Testis (tissue), 3 donors: ENCODE measurements around the gene VDAC2. TPM values are rescaled to one million over a fixed set of nuclear protein-coding genes. Genes with fewer than 3 reads are reported as not detected.
A peak's percentile ranks its signal among the peaks of the same experiment; 100 is the strongest.

Experiments used
- DNase-seq: peaks from one replicate; pipeline ENCODE4 v3.0.0-alpha.2; 2019
- H3K27ac ChIP-seq, 2 donors: fragments of 200-600 bp; sonication (generic); one replicate each; pipeline ENCODE4 v1.5.1; 2019
- H3K27me3 ChIP-seq: fragments of 200-600 bp; sonication (generic); one replicate; pipeline ENCODE4 v1.5.1; 2019
- H3K36me3 ChIP-seq: fragments of 200-600 bp; sonication (generic); one replicate; pipeline ENCODE4 v1.5.1; 2017; ENCODE audit warnings: low read depth; ENCODE audit errors: missing control alignments
- H3K4me1 ChIP-seq: fragments of 200-600 bp; sonication (generic); one replicate; pipeline ENCODE4 v1.5.1; 2019
- H3K4me3 ChIP-seq, 2 donors: fragments of 200-600 bp; sonication (generic); one replicate each; pipeline ENCODE4 v1.5.1; 2017 to 2019
- H3K9me3 ChIP-seq: fragments of 200-600 bp; sonication (generic); one replicate; pipeline ENCODE4 v1.5.1; 2017
- CTCF ChIP-seq, 3 experiments: fragments of 450-650 bp in 2 of 3; fragments of 200-600 bp in 1 of 3; sonication (generic) in 1 of 3; IDR thresholded peaks; one replicate each; pipeline ENCODE4 v1.5.1; 2016 to 2019; ENCODE audit warnings: antibody characterized with exemption in 3 of 3, mild to moderate bottlenecking in 2 of 3, moderate library complexity in 1 of 3
- POLR2A ChIP-seq: fragments of 450-650 bp; IDR thresholded peaks from one replicate; pipeline ENCODE4 v1.6.1; 2017; ENCODE audit warnings: antibody characterized with exemption, mild to moderate bottlenecking, moderate library complexity
- WGBS, 2 donors: methylation state at CpG; one replicate each; pipeline ENCODE4 v1.1.5; 2018; 5-methylcytosine and 5-hydroxymethylcytosine counted together
- intact Hi-C: fragments of 100-400 bp; cut with DNase I; formaldehyde crosslinking; loops from one replicate; pipeline ENCODE4 v1.15.1; 2023; ENCODE audit warnings: low total_unique reads
- polyA plus RNA-seq: library from polyadenylated mRNA; stranded (reverse); fragments of 350-450 nt; fragmentation: Illumina TruSeq; extraction: RNeasy Lipid Tissue Mini Kit (QIAGEN cat#74804); gene quantifications from one replicate; pipeline ENCODE4 v1.2.3, GENCODE V29; 2014; ENCODE audit warnings: low read depth, low replicate concordance; ENCODE audit not compliant: insufficient read depth
- total RNA-seq, 2 donors: library from RNA; depleted of rRNA; stranded (reverse); fragments of >200 nt; gene quantifications; one replicate each; pipeline ENCODE4 v1.2.3, GENCODE V29; 2016

Gene VDAC2
- total and polyA plus RNA-seq, 3 donors from 2014 or later = 105 to 234 (median 111) TPM

DNA sequence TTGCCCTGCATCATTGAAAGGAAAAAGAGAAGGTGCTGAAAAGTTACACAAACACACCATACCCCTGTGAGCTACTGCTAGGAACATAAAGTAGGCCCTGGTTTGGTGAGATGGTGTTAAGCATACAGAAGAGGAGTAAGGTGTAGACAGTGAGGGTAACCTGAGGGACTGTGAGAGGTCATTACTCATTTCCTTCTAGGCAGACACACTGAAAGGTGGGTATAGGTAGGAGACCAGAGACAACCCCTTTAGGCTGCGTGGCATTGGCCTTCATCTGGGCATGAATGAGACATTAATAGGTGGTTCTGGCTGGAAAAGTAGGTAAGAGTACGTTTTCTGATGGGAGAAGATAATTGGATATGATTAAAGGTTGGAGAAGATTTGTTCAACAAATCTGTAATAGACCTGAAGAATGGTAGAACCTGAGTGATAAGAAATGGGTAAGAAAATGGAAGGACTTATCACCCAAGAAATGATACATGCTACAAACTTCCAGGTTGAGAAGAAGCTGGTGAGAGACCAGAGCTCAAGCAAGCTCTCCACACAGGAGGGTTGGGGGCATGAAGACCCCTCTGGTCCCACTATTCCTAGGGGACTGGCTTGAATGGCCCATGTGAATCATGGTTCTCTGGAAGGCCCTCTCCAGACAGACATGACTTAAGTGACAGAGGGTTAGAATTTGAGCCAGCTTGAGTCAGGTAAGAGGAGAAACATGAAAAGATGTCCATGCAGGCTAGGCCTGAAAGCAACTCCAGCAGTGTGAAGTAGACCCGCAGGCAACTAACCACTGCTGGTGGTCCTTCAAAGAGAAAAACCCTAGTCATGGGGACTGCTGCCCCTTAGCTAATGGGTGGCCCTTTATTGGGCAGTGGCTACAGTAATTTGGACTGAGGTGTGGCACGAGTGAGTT is 21.3 kb downstream of the VDAC2 start:
- Histone ChIP-seq H3K36me3 (no peaks in the 10 kb centered on the region), H3K4me1 (peaks cover 10% of the 10 kb centered on the region), H3K27me3 (no peaks in the 10 kb centered on the region), H3K9me3 (no peaks in the 10 kb centered on the region), H3K27ac (no peak overlapping the region), H3K4me3 (no peak overlapping the region)
- intact Hi-C loops = loop anchor here (10.0 kb wide), 2 partner anchors 127 to 987 kb away; a partner anchor contains a TSS
- no peak for DNase-seq
- no peak for TF ChIP-seq POLR2A
- no peak for TF ChIP-seq CTCF (IDR thresholded peaks at IDR 0.05)
- WGBS, 2 donors = 71 to 82% methylated on average over 3 to 4 of the region's 4 CpGs

GRCh38 chr10:75233444-75234016 is 22.9 kb downstream of the VDAC2 start:
- Histone ChIP-seq H3K27ac (peak overlapping the region; percentile 3 to 85), H3K27me3 (no peaks in the 10 kb centered on the region), H3K36me3 (no peaks in the 10 kb centered on the region), H3K4me1 (peaks cover 4% of the 10 kb centered on the region), H3K9me3 (no peaks in the 10 kb centered on the region), H3K4me3 (peak overlapping the region; percentile 63 to 77)
- DNase-seq = no peak
- intact Hi-C loops = loop anchor here (10.0 kb wide), 2 partner anchors 129 to 989 kb away; a partner anchor contains a TSS
- WGBS, 2 donors = 34 to 35% methylated on average over 4 to 14 of the region's 14 CpGs
- TF ChIP-seq CTCF (IDR thresholded peaks at IDR 0.05) (no peak), POLR2A (no peak)

GRCh38 chr10:75234017-75234682 is 23.6 kb downstream of the VDAC2 start:
- no peaks in the 10 kb centered on the region for H3K36me3 ChIP-seq
- intact Hi-C loops = loop anchor here (10.0 kb wide), 2 partner anchors 129 to 989 kb away; a partner anchor contains a TSS
- TF ChIP-seq CTCF (IDR thresholded peaks at IDR 0.05) (no peak), POLR2A (no peak)
- no peaks in the 10 kb centered on the region for H3K27me3 ChIP-seq
- peak overlapping the region; percentile 19 to 85 for H3K27ac ChIP-seq
- 3 to 7% methylated on average over 19 to 48 of the region's 48 CpGs for WGBS, 2 donors
- peaks cover 4% of the 10 kb centered on the region for H3K4me1 ChIP-seq
- peak; percentile 96 for DNase-seq
- H3K4me3 ChIP-seq = peak overlapping the region; percentile 63 to 77
- no peaks in the 10 kb centered on the region for H3K9me3 ChIP-seq

DNA sequence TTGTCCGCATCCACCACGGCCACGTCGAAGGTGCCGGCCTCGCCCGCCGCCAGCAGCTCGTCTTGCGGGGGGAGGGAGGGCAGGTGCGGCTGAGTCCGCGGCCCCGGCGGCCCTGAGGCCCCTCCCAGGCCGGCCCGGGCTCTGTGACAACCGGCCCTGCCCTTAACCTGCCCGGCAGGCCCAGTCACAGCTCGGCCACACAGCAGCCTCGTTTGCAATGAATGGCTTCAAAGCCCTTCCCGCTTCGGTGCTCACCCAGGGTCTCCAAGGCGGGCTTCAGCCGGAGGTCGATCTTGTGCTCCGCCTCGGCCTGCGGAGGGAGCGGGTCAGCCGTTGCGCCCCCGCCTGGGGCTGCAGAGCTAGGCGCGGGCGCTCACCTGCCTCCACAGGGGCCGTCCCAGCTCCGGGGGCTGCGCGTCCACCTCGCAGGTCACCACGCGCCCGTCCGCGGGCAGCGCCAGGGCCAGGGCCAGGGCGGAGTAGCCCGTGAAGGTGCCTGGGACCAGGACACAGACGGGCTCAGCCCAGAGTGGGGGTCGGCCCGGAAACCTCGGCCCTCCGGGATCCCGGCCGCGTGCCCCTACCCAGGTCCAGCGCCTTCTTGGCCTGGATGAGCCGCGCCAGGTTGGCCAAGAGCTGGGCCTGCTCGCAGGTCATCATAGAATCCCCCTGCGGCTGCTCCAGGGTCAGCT is 24.2 kb downstream of the VDAC2 start:
- intact Hi-C loops = loop anchor here (10.0 kb wide), 2 partner anchors 130 to 990 kb away; a partner anchor contains a TSS
- H3K9me3 ChIP-seq = no peaks in the 10 kb centered on the region
- H3K4me1 ChIP-seq = peaks cover 4% of the 10 kb centered on the region
- WGBS, 2 donors = 0 to 2% methylated on average over 10 to 31 of the region's 62 CpGs
- H3K36me3 ChIP-seq = no peaks in the 10 kb centered on the region
- no peaks in the 10 kb centered on the region for H3K27me3 ChIP-seq
- peak overlapping the region; percentile 63 to 77 for H3K4me3 ChIP-seq
- TF ChIP-seq CTCF (IDR thresholded peaks at IDR 0.05) (no peak), POLR2A (no peak)
- peak overlapping the region; percentile 19 to 85 for H3K27ac ChIP-seq
- DNase-seq = peak; percentile 38
